Ectodermal cell (in vitro differentiated cells): ENCODE data around the gene BAHCC1.

Experiments
- H3K27ac ChIP-seq: 2 replicates; pipeline ENCODE4 v1.7.0; 2013; ENCODE audit warnings: mild to moderate bottlenecking, low read depth, low read length; ENCODE audit not compliant: insufficient read depth, poor library complexity, severe bottlenecking
- H3K27me3 ChIP-seq: 2 replicates; pipeline ENCODE4 v1.7.0; 2013; ENCODE audit warnings: mild to moderate bottlenecking, low read length; ENCODE audit not compliant: insufficient read depth, control insufficient read depth, poor library complexity, severe bottlenecking
- H3K36me3 ChIP-seq: one replicate; pipeline ENCODE4 v1.7.0; 2013; ENCODE audit warnings: low read length; ENCODE audit not compliant: control insufficient read depth, insufficient read depth
- H3K4me1 ChIP-seq: one replicate; pipeline ENCODE4 v1.7.0; 2013; ENCODE audit warnings: low read length; ENCODE audit not compliant: control insufficient read depth, insufficient read depth
- H3K4me3 ChIP-seq: 2 replicates; pipeline ENCODE4 v1.7.0; 2013; ENCODE audit warnings: low read depth, low read length, control low read depth; ENCODE audit not compliant: insufficient read depth
- H3K9me3 ChIP-seq: 2 replicates; pipeline ENCODE4 v1.7.0; 2013; ENCODE audit warnings: mild to moderate bottlenecking, low read length, moderate library complexity; ENCODE audit not compliant: control insufficient read depth
- WGBS, 2 experiments: methylation state at CpG; one replicate each; pipeline ENCODE4 v1.1.7; 2013; ENCODE audit warnings: missing lambda C conversion rate in 2 of 2; 5-methylcytosine and 5-hydroxymethylcytosine counted together

Gene BAHCC1

GRCh38 chr17:81514739-81515529 lies 119.7 kb downstream of the BAHCC1 start:
- WGBS, 2 experiments: 0 to 1% methylated on average over 82 of the region's 82 CpGs
- H3K36me3 ChIP-seq: peaks cover 12% of the 10 kb centered on the region
- H3K27ac ChIP-seq: no peak overlapping the region
- H3K4me3 ChIP-seq: peak overlapping the region; percentile 96
- H3K9me3 ChIP-seq: no peaks in the 10 kb centered on the region
- H3K27me3 ChIP-seq: peaks cover 59% of the 10 kb centered on the region
- H3K4me1 ChIP-seq: peaks cover 29% of the 10 kb centered on the region

- no peaks in the 10 kb centered on the region for H3K9me3 ChIP-seq
- WGBS, 2 experiments: 70% methylated on average over 19 of the region's 19 CpGs
These were observed 120.3 kb downstream of the BAHCC1 start for GRCh38 chr17:81515530-81516041.

More at GRCh38 chr17:81515530-81516041, 120.3 kb downstream of the BAHCC1 start:
- peaks cover 29% of the 10 kb centered on the region for H3K4me1 ChIP-seq
- H3K27ac ChIP-seq: no peak overlapping the region
- H3K4me3 ChIP-seq: peak overlapping the region; percentile 96
- peaks cover 9% of the 10 kb centered on the region for H3K36me3 ChIP-seq
- H3K27me3 ChIP-seq: peaks cover 65% of the 10 kb centered on the region
